HepG2 (cell line): Measurements from ENCODE around the gene RNASE8. TPM values are rescaled to one million over a fixed set of nuclear protein-coding genes. Genes with fewer than 3 reads are reported as not detected.

Experiments used
- ELF4 ChIP-seq: sonication (generic); formaldehyde crosslinking; IDR thresholded peaks from 2 replicates; pipeline ENCODE4 v1.5.0; 2020; ENCODE audit warnings: missing genetic modification reagents, mild to moderate bottlenecking, moderate library complexity, borderline replicate concordance
- ESRRA ChIP-seq: sonication (generic); formaldehyde crosslinking; IDR thresholded peaks from 2 replicates; pipeline ENCODE4 v1.5.1; 2020; ENCODE audit warnings: mild to moderate bottlenecking, low read depth, missing genetic modification reagents
- FOXO1 ChIP-seq: sonication (generic); formaldehyde crosslinking; IDR thresholded peaks from 2 replicates; pipeline ENCODE4 v1.4.0; 2020; ENCODE audit warnings: missing genetic modification reagents
- NFYB ChIP-seq: sonication (generic); formaldehyde crosslinking; IDR thresholded peaks from 2 replicates; pipeline ENCODE4 v1.4.0; 2020; ENCODE audit warnings: missing genetic modification reagents
- NONO ChIP-seq, 2 experiments: fragments of 450-650 bp in 1 of 2; sonication (generic) in 1 of 2; formaldehyde crosslinking in 1 of 2; IDR thresholded peaks in 1 of 2; conservative IDR thresholded peaks in 1 of 2; 2 replicates each; pipeline versions ENCODE4 v1.6.1 to v1.8.0; 2017 to 2022; ENCODE audit warnings: mild to moderate bottlenecking in 1 of 2, missing genetic modification reagents in 1 of 2, moderate library complexity in 1 of 2
- RAD51 ChIP-seq: fragments of 450-650 bp; IDR thresholded peaks from 2 replicates; pipeline ENCODE4 v1.6.1; 2016; ENCODE audit warnings: borderline replicate concordance
- ZNF124 ChIP-seq: sonication (generic); formaldehyde crosslinking; IDR thresholded peaks from 2 replicates; pipeline ENCODE4 v1.4.0; 2020; ENCODE audit warnings: missing genetic modification reagents
- ZNF235 ChIP-seq: sonication (generic); formaldehyde crosslinking; IDR thresholded peaks from 2 replicates; pipeline ENCODE4 v1.8.1; 2023; ENCODE audit warnings: mild to moderate bottlenecking, missing genetic modification reagents, borderline replicate concordance
- ZNF282 ChIP-seq: fragments of 450-650 bp; IDR thresholded peaks from 2 replicates; pipeline ENCODE4 v1.6.1; 2018; ENCODE audit not compliant: partially characterized antibody
- ZNF317 ChIP-seq: sonication (generic); formaldehyde crosslinking; IDR thresholded peaks from 2 replicates; pipeline ENCODE4 v1.5.0; 2020; ENCODE audit warnings: mild to moderate bottlenecking, missing genetic modification reagents
- ZNF546 ChIP-seq: sonication (generic); formaldehyde crosslinking; conservative IDR thresholded peaks from 2 replicates; pipeline ENCODE4 v1.8.1; 2023; ENCODE audit warnings: mild to moderate bottlenecking, missing genetic modification reagents
- ZNF564 ChIP-seq: sonication (generic); formaldehyde crosslinking; IDR thresholded peaks from 2 replicates; pipeline ENCODE4 v1.8.1; 2023; ENCODE audit warnings: mild to moderate bottlenecking, missing genetic modification reagents
- ZNF572 ChIP-seq: sonication (generic); formaldehyde crosslinking; IDR thresholded peaks from 2 replicates; pipeline ENCODE4 v1.5.1; 2020; ENCODE audit warnings: mild to moderate bottlenecking, missing genetic modification reagents
- ZNF616 ChIP-seq: sonication (generic); formaldehyde crosslinking; IDR thresholded peaks from 2 replicates; pipeline ENCODE4 v1.5.0; 2020; ENCODE audit warnings: low read depth, mild to moderate bottlenecking, missing genetic modification reagents
- ZSCAN22 ChIP-seq: sonication (generic); formaldehyde crosslinking; IDR thresholded peaks from 2 replicates; pipeline ENCODE4 v1.4.0; 2020; ENCODE audit warnings: mild to moderate bottlenecking, missing genetic modification reagents
- polyA plus RNA-seq, 8 experiments: library from polyadenylated mRNA; depleted of rRNA in 3 of 8; stranded (reverse) in 7 of 8; unstranded in 1 of 8; fragments of >200 nt; fragmentation: Illumina TruSeq in 4 of 8; extraction: Trizol in 4 of 8; gene quantifications; 2 replicates each; pipeline versions ENCODE4 v1.2.1 to v1.2.3, GENCODE V29; 2011 to 2016; ENCODE audit warnings: low read depth in 4 of 8, missing spikeins in 1 of 8, mixed read lengths in 1 of 8; ENCODE audit not compliant: insufficient read depth in 1 of 8
- total RNA-seq, 5 experiments: library from RNA; depleted of rRNA; stranded (reverse); fragments of >200 nt; fragmentation: Illumina TruSeq; extraction: Trizol; gene quantifications; 2 replicates each; pipeline ENCODE4 v1.2.3, GENCODE V29; 2016; ENCODE audit warnings: low read depth in 1 of 5
- TF ChIP-seq, protein P1 (sequence below): sonication (generic); formaldehyde crosslinking; IDR thresholded peaks from 2 replicates; pipeline ENCODE4 v1.4.0; 2020; ENCODE audit warnings: mild to moderate bottlenecking, missing genetic modification reagents
- TF ChIP-seq, protein P2 (sequence below): sonication (generic); formaldehyde crosslinking; IDR thresholded peaks from 2 replicates; pipeline ENCODE4 v1.9.0; 2022; ENCODE audit warnings: missing genetic modification reagents, mild to moderate bottlenecking, borderline replicate concordance
- TF ChIP-seq, protein P3 (sequence below): sonication (generic); formaldehyde crosslinking; IDR thresholded peaks from 2 replicates; pipeline ENCODE4 v1.4.0; 2020; ENCODE audit warnings: missing genetic modification reagents, borderline replicate concordance
- TF ChIP-seq, protein P4 (sequence below): sonication (generic); formaldehyde crosslinking; IDR thresholded peaks from 2 replicates; pipeline ENCODE4 v1.5.1; 2020; ENCODE audit warnings: mild to moderate bottlenecking, missing genetic modification reagents, moderate library complexity
- TF ChIP-seq, protein P5 (sequence below): sonication (generic); formaldehyde crosslinking; IDR thresholded peaks from 2 replicates; pipeline ENCODE4 v1.5.0; 2020; ENCODE audit warnings: mild to moderate bottlenecking, missing genetic modification reagents

Gene RNASE8
- total and polyA plus RNA-seq, 2 of the 13 experiments (the other 11 are each of a cell fraction or from before 2014, with no cell fraction given): not detected

DNA sequence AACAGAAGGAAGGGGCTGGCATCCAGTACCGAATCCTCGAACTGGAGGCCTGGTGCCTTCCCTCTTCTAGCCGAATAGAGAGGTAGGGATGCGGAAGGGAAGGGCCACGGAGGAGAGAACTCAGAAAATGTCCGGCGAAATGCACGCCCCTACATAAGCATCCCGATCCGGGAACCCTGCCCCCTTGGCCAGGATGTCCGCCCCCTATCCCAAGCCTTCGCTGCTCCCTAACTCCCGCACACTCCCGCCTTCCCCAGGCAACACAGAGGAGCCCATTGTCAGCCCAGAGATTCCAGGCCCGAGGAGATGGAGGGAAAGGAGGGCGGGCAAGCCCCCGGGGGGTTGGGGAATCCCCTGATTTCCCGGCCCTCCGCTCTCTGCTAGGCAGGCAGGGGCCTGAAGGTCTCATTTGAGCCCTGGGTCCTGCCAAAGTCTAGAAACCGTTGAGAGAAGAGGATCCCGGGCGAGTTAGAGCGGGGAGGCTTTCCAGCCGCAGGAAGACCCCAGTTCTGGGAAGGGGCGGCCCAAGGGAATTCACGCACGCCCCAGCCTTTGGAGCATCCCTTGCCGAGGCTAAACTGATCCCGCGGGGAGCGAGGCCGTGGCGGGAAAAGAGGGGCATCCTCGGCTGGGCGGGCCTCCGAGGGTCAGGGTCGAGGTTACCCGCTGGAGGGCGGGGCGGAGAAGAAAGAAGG is 11.9 kb downstream of the RNASE8 start (continued):
- TF ChIP-seq ESRRA (CRISPR knock-in tag): no peak
- TF ChIP-seq, protein P1, sequence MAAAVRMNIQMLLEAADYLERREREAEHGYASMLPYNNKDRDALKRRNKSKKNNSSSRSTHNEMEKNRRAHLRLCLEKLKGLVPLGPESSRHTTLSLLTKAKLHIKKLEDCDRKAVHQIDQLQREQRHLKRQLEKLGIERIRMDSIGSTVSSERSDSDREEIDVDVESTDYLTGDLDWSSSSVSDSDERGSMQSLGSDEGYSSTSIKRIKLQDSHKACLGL: peak; percentile 30
- TF ChIP-seq ZNF235 (CRISPR knock-in tag): 0 out of 2 replicates have a peak, but pooled peaks have one; percentile 42
- TF ChIP-seq FOXO1 (CRISPR knock-in tag): no peak
- TF ChIP-seq, protein P2, sequence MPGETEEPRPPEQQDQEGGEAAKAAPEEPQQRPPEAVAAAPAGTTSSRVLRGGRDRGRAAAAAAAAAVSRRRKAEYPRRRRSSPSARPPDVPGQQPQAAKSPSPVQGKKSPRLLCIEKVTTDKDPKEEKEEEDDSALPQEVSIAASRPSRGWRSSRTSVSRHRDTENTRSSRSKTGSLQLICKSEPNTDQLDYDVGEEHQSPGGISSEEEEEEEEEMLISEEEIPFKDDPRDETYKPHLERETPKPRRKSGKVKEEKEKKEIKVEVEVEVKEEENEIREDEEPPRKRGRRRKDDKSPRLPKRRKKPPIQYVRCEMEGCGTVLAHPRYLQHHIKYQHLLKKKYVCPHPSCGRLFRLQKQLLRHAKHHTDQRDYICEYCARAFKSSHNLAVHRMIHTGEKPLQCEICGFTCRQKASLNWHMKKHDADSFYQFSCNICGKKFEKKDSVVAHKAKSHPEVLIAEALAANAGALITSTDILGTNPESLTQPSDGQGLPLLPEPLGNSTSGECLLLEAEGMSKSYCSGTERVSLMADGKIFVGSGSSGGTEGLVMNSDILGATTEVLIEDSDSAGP (CRISPR knock-in tag): 0 out of 2 replicates have a peak, but pooled peaks have one; percentile 20
- TF ChIP-seq ZNF564: peak; percentile 71; the same call in 1 of the 2 replicates
- TF ChIP-seq ZNF282: no peak
- no peak for TF ChIP-seq RAD51
- TF ChIP-seq NFYB (CRISPR knock-in tag): 0 out of 2 replicates have a peak, but pooled peaks have one; percentile 16
- TF ChIP-seq, protein P3, sequence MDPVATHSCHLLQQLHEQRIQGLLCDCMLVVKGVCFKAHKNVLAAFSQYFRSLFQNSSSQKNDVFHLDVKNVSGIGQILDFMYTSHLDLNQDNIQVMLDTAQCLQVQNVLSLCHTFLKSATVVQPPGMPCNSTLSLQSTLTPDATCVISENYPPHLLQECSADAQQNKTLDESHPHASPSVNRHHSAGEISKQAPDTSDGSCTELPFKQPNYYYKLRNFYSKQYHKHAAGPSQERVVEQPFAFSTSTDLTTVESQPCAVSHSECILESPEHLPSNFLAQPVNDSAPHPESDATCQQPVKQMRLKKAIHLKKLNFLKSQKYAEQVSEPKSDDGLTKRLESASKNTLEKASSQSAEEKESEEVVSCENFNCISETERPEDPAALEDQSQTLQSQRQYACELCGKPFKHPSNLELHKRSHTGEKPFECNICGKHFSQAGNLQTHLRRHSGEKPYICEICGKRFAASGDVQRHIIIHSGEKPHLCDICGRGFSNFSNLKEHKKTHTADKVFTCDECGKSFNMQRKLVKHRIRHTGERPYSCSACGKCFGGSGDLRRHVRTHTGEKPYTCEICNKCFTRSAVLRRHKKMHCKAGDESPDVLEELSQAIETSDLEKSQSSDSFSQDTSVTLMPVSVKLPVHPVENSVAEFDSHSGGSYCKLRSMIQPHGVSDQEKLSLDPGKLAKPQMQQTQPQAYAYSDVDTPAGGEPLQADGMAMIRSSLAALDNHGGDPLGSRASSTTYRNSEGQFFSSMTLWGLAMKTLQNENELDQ: 0 out of 2 replicates have a peak, but pooled peaks have one; percentile 58
- TF ChIP-seq ZNF124 (CRISPR knock-in tag): peak; percentile 84; the same call in 1 of the 2 replicates
- no peak for TF ChIP-seq NONO (IDR thresholded peaks at IDR 0.05)
- peak; percentile 44; the same call in 1 of the 2 replicates for TF ChIP-seq NONO (CRISPR knock-in tag; conservative IDR thresholded peaks at IDR 0.05)
- TF ChIP-seq ZNF317: peak; percentile 76; the same call in 1 of the 2 replicates
- TF ChIP-seq ZNF572 (CRISPR knock-in tag): peak; percentile 94
- 0 out of 2 replicates have a peak, but pooled peaks have one; percentile 23 for TF ChIP-seq ZNF616 (CRISPR knock-in tag)
- TF ChIP-seq ZNF546 (CRISPR knock-in tag): 0 out of 2 replicates have a peak, but pooled peaks have one; percentile 7
- TF ChIP-seq ELF4 (CRISPR knock-in tag): 0 out of 2 replicates have a peak, but pooled peaks have one; percentile 57
- TF ChIP-seq, protein P4, sequence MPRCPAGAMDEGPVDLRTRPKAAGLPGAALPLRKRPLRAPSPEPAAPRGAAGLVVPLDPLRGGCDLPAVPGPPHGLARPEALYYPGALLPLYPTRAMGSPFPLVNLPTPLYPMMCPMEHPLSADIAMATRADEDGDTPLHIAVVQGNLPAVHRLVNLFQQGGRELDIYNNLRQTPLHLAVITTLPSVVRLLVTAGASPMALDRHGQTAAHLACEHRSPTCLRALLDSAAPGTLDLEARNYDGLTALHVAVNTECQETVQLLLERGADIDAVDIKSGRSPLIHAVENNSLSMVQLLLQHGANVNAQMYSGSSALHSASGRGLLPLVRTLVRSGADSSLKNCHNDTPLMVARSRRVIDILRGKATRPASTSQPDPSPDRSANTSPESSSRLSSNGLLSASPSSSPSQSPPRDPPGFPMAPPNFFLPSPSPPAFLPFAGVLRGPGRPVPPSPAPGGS (CRISPR knock-in tag): peak; percentile 92; the same call in 1 of the 2 replicates
- peak; percentile 68; the same call in 1 of the 2 replicates for TF ChIP-seq ZSCAN22 (CRISPR knock-in tag)
- TF ChIP-seq, protein P5, sequence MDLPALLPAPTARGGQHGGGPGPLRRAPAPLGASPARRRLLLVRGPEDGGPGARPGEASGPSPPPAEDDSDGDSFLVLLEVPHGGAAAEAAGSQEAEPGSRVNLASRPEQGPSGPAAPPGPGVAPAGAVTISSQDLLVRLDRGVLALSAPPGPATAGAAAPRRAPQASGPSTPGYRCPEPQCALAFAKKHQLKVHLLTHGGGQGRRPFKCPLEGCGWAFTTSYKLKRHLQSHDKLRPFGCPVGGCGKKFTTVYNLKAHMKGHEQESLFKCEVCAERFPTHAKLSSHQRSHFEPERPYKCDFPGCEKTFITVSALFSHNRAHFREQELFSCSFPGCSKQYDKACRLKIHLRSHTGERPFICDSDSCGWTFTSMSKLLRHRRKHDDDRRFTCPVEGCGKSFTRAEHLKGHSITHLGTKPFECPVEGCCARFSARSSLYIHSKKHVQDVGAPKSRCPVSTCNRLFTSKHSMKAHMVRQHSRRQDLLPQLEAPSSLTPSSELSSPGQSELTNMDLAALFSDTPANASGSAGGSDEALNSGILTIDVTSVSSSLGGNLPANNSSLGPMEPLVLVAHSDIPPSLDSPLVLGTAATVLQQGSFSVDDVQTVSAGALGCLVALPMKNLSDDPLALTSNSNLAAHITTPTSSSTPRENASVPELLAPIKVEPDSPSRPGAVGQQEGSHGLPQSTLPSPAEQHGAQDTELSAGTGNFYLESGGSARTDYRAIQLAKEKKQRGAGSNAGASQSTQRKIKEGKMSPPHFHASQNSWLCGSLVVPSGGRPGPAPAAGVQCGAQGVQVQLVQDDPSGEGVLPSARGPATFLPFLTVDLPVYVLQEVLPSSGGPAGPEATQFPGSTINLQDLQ (CRISPR knock-in tag): 0 out of 2 replicates have a peak, but pooled peaks have one; percentile 28
